ENCODE measurements around the gene ZSWIM6. TPM values are rescaled to one million over a fixed set of nuclear protein-coding genes. Genes with fewer than 3 reads are reported as not detected.

Gene ZSWIM6
- total and polyA plus RNA-seq, 2 of the 4 experiments (the other 2 are of a cell fraction) = 10.8 to 14.1 TPM

- H3K27me3 ChIP-seq (ENCODE audit: control insufficient read depth, insufficient read depth, low read length) = no peaks in the 10 kb centered on the region
- no peak overlapping the region for H2AFZ ChIP-seq (replicated peaks; ENCODE audit: low read length, poor library complexity)
- H3K36me3 ChIP-seq (ENCODE audit: control insufficient read depth, insufficient read depth, low read length) = peaks cover 2% of the 10 kb centered on the region; the same call in 1 of the 2 replicates
- peaks cover 36% of the 10 kb centered on the region for H4K20me1 ChIP-seq (ENCODE audit: insufficient read depth, low read length)
- TF ChIP-seq CTCF (conservative IDR thresholded peaks at IDR 0.05; ENCODE audit: low read depth, low read length) = no peak
- no peak for TF ChIP-seq RFX5 (IDR thresholded peaks at IDR 0.05; ENCODE audit: low read depth, low read length)
- no peak for TF ChIP-seq USF2 (IDR thresholded peaks at IDR 0.05; ENCODE audit: low read depth, low read length)
- no peak for TF ChIP-seq FOS (IDR thresholded peaks at IDR 0.05; ENCODE audit: low read depth, low read length)
- no peak for TF ChIP-seq CEBPB (IDR thresholded peaks at IDR 0.05; ENCODE audit: low read depth, low read length)
- TF ChIP-seq ELK1 (IDR thresholded peaks at IDR 0.05; ENCODE audit: borderline replicate concordance, low read depth, low read length) = no peak
- no peak for TF ChIP-seq RAD21 (IDR thresholded peaks at IDR 0.05; ENCODE audit: low read length)
- BruUV-seq (replicated peaks) = no TSS peak
- H3K4me2 ChIP-seq (ENCODE audit: low read depth, low read length) = no peak overlapping the region
- no peaks in the 10 kb centered on the region; the same call in 1 of the 2 replicates for H3K9me1 ChIP-seq (ENCODE audit: insufficient read depth, low read length)
- ATAC-seq (ENCODE audit: low read depth) (no peak), DNase-seq (no peak)
- H3K9me3 ChIP-seq (ENCODE audit: control insufficient read depth, insufficient read depth, low read length) = no peaks in the 10 kb centered on the region
- H3K4me3 ChIP-seq (ENCODE audit: insufficient read depth, low read depth, low read length) = no peak overlapping the region
- H3K23ac ChIP-seq (ENCODE audit: low read depth, low read length) = no peak overlapping the region
- no peak overlapping the region for H4K91ac ChIP-seq (ENCODE audit: insufficient read depth, low read depth, low read length)
- H4K5ac ChIP-seq (ENCODE audit: low read depth, low read length) = no peak overlapping the region
- ChIA-PET CTCF (no interaction called here), POLR2A (ENCODE audit: unreplicated experiment) (no interaction called here)
- in situ Hi-C loops (cut with MboI; ENCODE audit: low sequenced_read_pairs) = no loop called here
- H3K18ac ChIP-seq (ENCODE audit: low read depth, low read length) = no peak overlapping the region
- dilution Hi-C loops (cut with HindIII; ENCODE audit: low sequenced_read_pairs, unreplicated experiment) = no loop called here
- no peak overlapping the region for H3K27ac ChIP-seq (ENCODE audit: insufficient read depth, low read length)
- no peak overlapping the region for H3K4ac ChIP-seq (ENCODE audit: low read depth, low read length)
- H3K56ac ChIP-seq (ENCODE audit: extremely low read depth, insufficient read depth, low read length) = no peak overlapping the region
- H2AK5ac ChIP-seq (ENCODE audit: low read depth, low read length) = no peak overlapping the region
- H4K8ac ChIP-seq (ENCODE audit: low read depth in 2 of 2, low read length in 2 of 2) = no peak overlapping the region
- H3K9ac ChIP-seq (ENCODE audit: low read depth, low read length) = no peak overlapping the region
- WGBS, 2 experiments (ENCODE audit: extremely low coverage in 2 of 2, insufficient read length in 1 of 2) = 96% methylated on average over 5 of the region's 12 CpGs; no CpG with 5 or more reads in 1 of the 2 experiments
- H2BK120ac ChIP-seq (ENCODE audit: low read depth, low read length) = no peak overlapping the region
- intact Hi-C loops (cut with micrococcal nuclease) = loop anchor here (5.0 kb wide), 1 partner anchor 42 kb away; no protein-coding TSS in a partner anchor
- peaks cover 5% of the 10 kb centered on the region for H3K4me1 ChIP-seq (ENCODE audit: control insufficient read depth, insufficient read depth, low read length)
- no peak overlapping the region for H3K14ac ChIP-seq (replicated peaks; ENCODE audit: low read depth, low read length)
- no peak overlapping the region for H2AK9ac ChIP-seq (replicated peaks; ENCODE audit: low read depth, low read length, poor library complexity)
- no peak overlapping the region for H2BK20ac ChIP-seq (ENCODE audit: low read depth, low read length)
- H2BK15ac ChIP-seq (ENCODE audit: low read depth, low read length) = no peak overlapping the region
- peaks cover 18 to 60% of the 10 kb centered on the region in 2 experiments for H3K79me1 ChIP-seq (ENCODE audit: low read depth in 1 of 2, low read length in 2 of 2)
- H2BK5ac ChIP-seq (ENCODE audit: low read depth, low read length, poor library complexity, severe bottlenecking) = no peak overlapping the region
These were observed 123.3 kb downstream of the ZSWIM6 start for GRCh38 chr5:61455179-61456006.
